HG02943 (cell line): ENCODE data around the gene ZW10.
"Not testable (repeated sequence)": the region's sequence is repeated elsewhere in the genome, so short reads cannot be mapped to it uniquely, and the experiment has no call there.

Experiments used
- ATAC-seq: cut with Tn5 transposase; IDR thresholded peaks from one replicate; pipeline ENCODE4 v1.9.1; 2021; ENCODE audit warnings: mild to moderate bottlenecking, low read depth, moderate library complexity; ENCODE audit not compliant: unreplicated experiment

Gene ZW10

GRCh38 chr11:113705871-113706655, 67.4 kb downstream of the ZW10 start, which contains the start of gene TMPRSS5:
Gene TMPRSS5, minus strand, starts transcription at chr11:113706308. Its CDS starts 84 bp downstream, at chr11:113706224.
- no peak for ATAC-seq

- ATAC-seq, result not testable (repeated sequence)
These were observed 69.9 kb downstream of the ZW10 start for GRCh38 chr11:113703551-113703950.

- ATAC-seq, result no peak
These were observed 72.0 kb downstream of the ZW10 start for GRCh38 chr11:113701491-113701890.

GRCh38 chr11:113698515-113698914, 75.0 kb downstream of the ZW10 start:
- ATAC-seq, result no peak

- no peak for ATAC-seq
These were observed 75.6 kb downstream of the ZW10 start for GRCh38 chr11:113697756-113698407.

GRCh38 chr11:113697111-113697510, 76.4 kb downstream of the ZW10 start:
- no peak for ATAC-seq

GRCh38 chr11:113695207-113695606, 78.3 kb downstream of the ZW10 start:
- ATAC-seq, result no peak

GRCh38 chr11:113694390-113694789, 79.1 kb downstream of the ZW10 start:
- ATAC-seq, result no peak

GRCh38 chr11:113693030-113693429, 80.5 kb downstream of the ZW10 start:
- no peak for ATAC-seq

GRCh38 chr11:113690619-113691569, 82.6 kb downstream of the ZW10 start:
- ATAC-seq, result no peak

GRCh38 chr11:113689768-113690618, 83.5 kb downstream of the ZW10 start:
- ATAC-seq, result no peak

- no peak for ATAC-seq
These were observed 87.7 kb downstream of the ZW10 start for GRCh38 chr11:113685654-113686359.

GRCh38 chr11:113684496-113684895, 89.0 kb downstream of the ZW10 start:
- ATAC-seq, result no peak

GRCh38 chr11:113683481-113684046, 89.9 kb downstream of the ZW10 start:
- ATAC-seq, result no peak
